ENCODE measurements around the gene HELZ. TPM values are rescaled to one million over a fixed set of nuclear protein-coding genes. Genes with fewer than 3 reads are reported as not detected.

The HELZ gene
- total RNA-seq, 4 donors from 2014 or later = 63.5 to 123 (median 87.6) TPM

DNA sequence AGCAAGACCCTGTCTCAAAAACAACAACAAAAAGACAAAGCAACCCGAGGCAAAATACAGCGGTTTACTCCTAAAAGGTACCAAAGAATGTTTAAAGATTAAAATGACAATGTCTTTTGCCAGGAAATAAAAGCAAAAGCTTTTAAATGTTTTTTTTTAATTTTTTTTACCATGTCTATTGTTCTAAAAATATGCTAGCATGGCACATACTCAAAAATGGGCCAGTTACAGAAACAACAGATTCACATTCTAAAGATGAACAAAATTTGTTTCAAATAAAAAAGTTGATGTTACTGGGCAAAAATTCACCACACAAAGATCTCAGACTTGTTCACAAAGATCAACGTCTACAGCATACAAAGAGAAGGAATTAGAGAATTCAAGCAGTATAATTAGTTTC lies 159.6 kb downstream of the HELZ start:
- ATAC-seq (ENCODE audit: low FRiP score) (no peak), DNase-seq (ENCODE audit: low spot score) (no peak)
- TF ChIP-seq, protein P1, sequence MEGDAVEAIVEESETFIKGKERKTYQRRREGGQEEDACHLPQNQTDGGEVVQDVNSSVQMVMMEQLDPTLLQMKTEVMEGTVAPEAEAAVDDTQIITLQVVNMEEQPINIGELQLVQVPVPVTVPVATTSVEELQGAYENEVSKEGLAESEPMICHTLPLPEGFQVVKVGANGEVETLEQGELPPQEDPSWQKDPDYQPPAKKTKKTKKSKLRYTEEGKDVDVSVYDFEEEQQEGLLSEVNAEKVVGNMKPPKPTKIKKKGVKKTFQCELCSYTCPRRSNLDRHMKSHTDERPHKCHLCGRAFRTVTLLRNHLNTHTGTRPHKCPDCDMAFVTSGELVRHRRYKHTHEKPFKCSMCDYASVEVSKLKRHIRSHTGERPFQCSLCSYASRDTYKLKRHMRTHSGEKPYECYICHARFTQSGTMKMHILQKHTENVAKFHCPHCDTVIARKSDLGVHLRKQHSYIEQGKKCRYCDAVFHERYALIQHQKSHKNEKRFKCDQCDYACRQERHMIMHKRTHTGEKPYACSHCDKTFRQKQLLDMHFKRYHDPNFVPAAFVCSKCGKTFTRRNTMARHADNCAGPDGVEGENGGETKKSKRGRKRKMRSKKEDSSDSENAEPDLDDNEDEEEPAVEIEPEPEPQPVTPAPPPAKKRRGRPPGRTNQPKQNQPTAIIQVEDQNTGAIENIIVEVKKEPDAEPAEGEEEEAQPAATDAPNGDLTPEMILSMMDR (IDR thresholded peaks at IDR 0.05) = no peak

DNA sequence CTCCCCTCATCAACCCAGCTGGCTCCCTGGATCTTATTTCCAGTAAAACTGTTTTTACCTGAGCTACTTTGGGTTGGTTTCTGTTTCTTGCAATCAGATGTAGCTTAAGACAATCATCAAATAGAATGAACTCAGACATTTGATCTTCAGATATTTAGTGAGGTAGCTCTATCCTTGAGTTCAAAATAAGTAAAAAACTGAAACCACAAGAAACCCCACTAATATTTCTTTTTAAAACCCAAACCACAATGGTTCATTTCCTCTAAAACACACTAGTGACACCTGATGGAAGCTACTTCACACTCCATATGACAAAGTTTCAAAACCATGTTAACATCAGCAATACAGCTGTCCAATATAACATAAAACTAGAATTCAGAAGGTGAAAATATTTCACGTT lies 162.9 kb downstream of the HELZ start:
- TF ChIP-seq, protein P1 (IDR thresholded peaks at IDR 0.05) = no peak
- DNase-seq (ENCODE audit: low spot score) = no peak

DNA sequence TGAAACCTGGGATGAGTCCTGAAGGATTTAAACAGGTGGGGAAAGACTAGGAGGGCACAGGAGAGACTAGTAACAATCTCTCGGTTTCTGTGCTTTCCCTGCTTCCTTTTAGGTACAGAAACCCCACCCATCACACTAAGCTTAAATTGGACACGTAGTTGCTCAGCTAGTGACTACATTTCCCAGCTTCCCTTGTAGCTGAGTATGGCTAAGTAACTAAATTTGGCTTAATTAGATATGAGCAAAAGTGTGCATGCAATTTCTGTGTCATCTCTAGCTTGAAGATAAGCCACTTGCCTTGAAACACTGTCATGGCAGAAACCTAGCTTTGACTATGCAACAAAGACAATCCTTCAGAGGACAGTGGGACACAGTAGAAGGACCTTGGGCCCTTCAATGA lies 164.2 kb downstream of the HELZ start:
- no peak for ATAC-seq (ENCODE audit: low FRiP score)
- TF ChIP-seq, protein P1 (IDR thresholded peaks at IDR 0.05) = no peak
- DNase-seq (ENCODE audit: low spot score) = no peak

More for the DNA sequence above, 162.9 kb downstream of the HELZ start:
- no peak for ATAC-seq (ENCODE audit: low FRiP score)

GRCh38 chr17:67079491-67079890 lies 165.5 kb downstream of the HELZ start:
- ATAC-seq (ENCODE audit: low FRiP score) (no peak), DNase-seq (ENCODE audit: low spot score) (no peak)
- TF ChIP-seq, protein P1 (IDR thresholded peaks at IDR 0.05) = no peak

DNA sequence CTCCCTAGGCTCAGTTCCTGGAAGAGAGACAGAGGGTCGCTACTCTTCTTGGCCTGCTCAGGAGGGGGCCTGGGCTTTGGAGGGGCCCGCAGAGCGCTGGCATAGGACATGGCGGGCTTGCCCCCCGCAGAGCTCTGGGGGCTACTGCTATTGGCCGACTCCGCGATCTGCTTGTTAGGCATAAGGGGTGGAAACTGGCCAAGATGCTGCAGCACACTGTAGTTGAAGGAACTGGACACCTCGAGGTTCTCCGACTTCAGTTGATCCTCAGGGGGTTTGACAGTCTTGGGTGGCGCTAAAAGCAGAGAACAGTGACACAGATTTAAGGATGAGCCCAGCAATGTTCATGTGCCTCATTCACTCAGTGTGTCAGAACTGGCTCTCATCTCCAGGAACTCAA lies 166.7 kb downstream of the HELZ start:
- TF ChIP-seq, protein P1 (IDR thresholded peaks at IDR 0.05) = no peak
- no peak for DNase-seq (ENCODE audit: low spot score)
- no peak for ATAC-seq (ENCODE audit: low FRiP score)

- TF ChIP-seq, protein P1 (IDR thresholded peaks at IDR 0.05) = no peak
- no peak for ATAC-seq (ENCODE audit: low FRiP score)
- no peak for DNase-seq (ENCODE audit: low spot score)
These were observed 168.7 kb downstream of the HELZ start for GRCh38 chr17:67076290-67076689.

- no peak for DNase-seq (ENCODE audit: low spot score)
- ATAC-seq (ENCODE audit: low FRiP score) = no peak
- TF ChIP-seq, protein P1 (IDR thresholded peaks at IDR 0.05) = no peak
These were observed 170.2 kb downstream of the HELZ start for GRCh38 chr17:67074781-67075180.
